ENCODE results near the gene BCAP31.
A peak's percentile ranks its signal among the peaks of the same experiment; 100 is the strongest.
"Not testable (repeated sequence)": the region's sequence is repeated elsewhere in the genome, so short reads cannot be mapped to it uniquely, and the experiment has no call there.

BCAP31 gene

GRCh38 chrX:153733651-153734240 lies 9.6 kb upstream of the BCAP31 start:
- DNase-seq: no peak

- no peak for DNase-seq
Observed at GRCh38 chrX:153732401-153732800, 8.2 kb upstream of the BCAP31 start.

- no peak for DNase-seq
Observed at GRCh38 chrX:153731845-153732215, 7.6 kb upstream of the BCAP31 start.

- no peak for DNase-seq
Observed at GRCh38 chrX:153731117-153731844, 7.1 kb upstream of the BCAP31 start.

GRCh38 chrX:153730115-153730514 lies 5.9 kb upstream of the BCAP31 start:
- not testable (repeated sequence) for DNase-seq

GRCh38 chrX:153728951-153729631 lies 4.9 kb upstream of the BCAP31 start:
- DNase-seq: no peak

GRCh38 chrX:153728095-153728494 lies 3.9 kb upstream of the BCAP31 start:
- DNase-seq: no peak

GRCh38 chrX:153727123-153727931 lies 3.1 kb upstream of the BCAP31 start:
- DNase-seq: no peak

GRCh38 chrX:153726286-153727122 lies 2.3 kb upstream of the BCAP31 start:
- peak; percentile 13 for DNase-seq

- no peak for DNase-seq
Observed at GRCh38 chrX:153725832-153726285, 1.7 kb upstream of the BCAP31 start.

- no peak for DNase-seq
Observed at GRCh38 chrX:153725039-153725831, 1.0 kb upstream of the BCAP31 start.

GRCh38 chrX:153723351-153724251 lies 586 bp downstream of the BCAP31 start:
- DNase-seq: peak; percentile 29

GRCh38 chrX:153722704-153723350 lies 1.4 kb downstream of the BCAP31 start:
- no peak for DNase-seq

- no peak for DNase-seq
Observed at GRCh38 chrX:153719701-153720100, 4.5 kb downstream of the BCAP31 start.

- no peak for DNase-seq
Observed at GRCh38 chrX:153719238-153719637, 4.9 kb downstream of the BCAP31 start.

GRCh38 chrX:153717445-153717844 lies 6.7 kb downstream of the BCAP31 start:
- no peak for DNase-seq

- DNase-seq: no peak
Observed at GRCh38 chrX:153714256-153714655, 9.9 kb downstream of the BCAP31 start.

- no peak for DNase-seq
Observed at GRCh38 chrX:153709726-153710674, 14.2 kb downstream of the BCAP31 start.
